Cardiac septum (tissue), 1 donor: ENCODE data around the gene PRKCB. TPM values are rescaled to one million over a fixed set of nuclear protein-coding genes. Genes with fewer than 3 reads are reported as not detected.

Source experiments
- DNase-seq: peaks from one replicate; pipeline ENCODE4 v3.0.0-alpha.2; 2020; ENCODE audit warnings: low spot score
- intact Hi-C: fragments of 100-400 bp; cut with DNase I; formaldehyde crosslinking; loops from one replicate; pipeline ENCODE4 v1.14.0; 2022
- total RNA-seq: library from RNA; stranded (reverse); fragmentation: NEBNext Ultra II Directional; extraction: Animal tissue kit (Norgen Biotek cat#: 25700); gene quantifications from one replicate; pipeline ENCODE4 v1.2.1, GENCODE V29; 2021
- donor health status: DM: no; HTN: no; CAD: no.

Gene PRKCB
- total RNA-seq, 1 donor from 2014 or later = 2.3 TPM

GRCh38 chr16:24052329-24053098, 216.7 kb downstream of the PRKCB start:
- no peak for DNase-seq
- intact Hi-C loops = no loop called here

- DNase-seq = no peak
- intact Hi-C loops = no loop called here
Observed at GRCh38 chr16:24053099-24053946, 217.5 kb downstream of the PRKCB start.

- DNase-seq = no peak
- intact Hi-C loops = no loop called here
Observed at GRCh38 chr16:24054741-24055491, 219.1 kb downstream of the PRKCB start.

- intact Hi-C loops = no loop called here
- DNase-seq = no peak
Observed at GRCh38 chr16:24062270-24062817, 226.6 kb downstream of the PRKCB start.

- intact Hi-C loops = no loop called here
- no peak for DNase-seq
Observed at GRCh38 chr16:24069036-24069590, 233.3 kb downstream of the PRKCB start.

- intact Hi-C loops = loop anchor here (2.0 kb wide), 1 partner anchor 182 kb away; no protein-coding TSS in a partner anchor
- no peak for DNase-seq
Observed at GRCh38 chr16:24070851-24071250, 235.1 kb downstream of the PRKCB start.

GRCh38 chr16:24071666-24072360, 236.0 kb downstream of the PRKCB start:
- no peak for DNase-seq
- intact Hi-C loops = loop anchor here (2.0 kb wide), 1 partner anchor 181 kb away; no protein-coding TSS in a partner anchor

- no peak for DNase-seq
- intact Hi-C loops = no loop called here
Observed at GRCh38 chr16:24073321-24073720, 237.5 kb downstream of the PRKCB start.

- DNase-seq = no peak
- intact Hi-C loops = no loop called here
Observed at GRCh38 chr16:24074574-24074973, 238.8 kb downstream of the PRKCB start.

GRCh38 chr16:24075302-24075701, 239.5 kb downstream of the PRKCB start:
- DNase-seq = no peak
- intact Hi-C loops = no loop called here

- DNase-seq = no peak
- intact Hi-C loops = no loop called here
Observed at GRCh38 chr16:24075931-24076716, 240.3 kb downstream of the PRKCB start.

GRCh38 chr16:24077292-24077691, 241.5 kb downstream of the PRKCB start:
- no peak for DNase-seq
- intact Hi-C loops = no loop called here

GRCh38 chr16:24077966-24078365, 242.2 kb downstream of the PRKCB start:
- intact Hi-C loops = no loop called here
- no peak for DNase-seq

GRCh38 chr16:24085666-24086065, 249.9 kb downstream of the PRKCB start:
- intact Hi-C loops = no loop called here
- no peak for DNase-seq

- intact Hi-C loops = no loop called here
- DNase-seq = no peak
Observed at GRCh38 chr16:24087891-24088410, 252.2 kb downstream of the PRKCB start.

- intact Hi-C loops = no loop called here
- DNase-seq = no peak
Observed at GRCh38 chr16:24088767-24089166, 253.0 kb downstream of the PRKCB start.

GRCh38 chr16:24091125-24091524, 255.3 kb downstream of the PRKCB start:
- intact Hi-C loops = no loop called here
- DNase-seq = no peak

GRCh38 chr16:24093049-24093448, 257.3 kb downstream of the PRKCB start:
- intact Hi-C loops = no loop called here
- DNase-seq = no peak
